ENCODE data around the gene SHISA6. TPM values are rescaled to one million over a fixed set of nuclear protein-coding genes. Genes with fewer than 3 reads are reported as not detected.

The SHISA6 gene
- total RNA-seq, 4 donors from 2014 or later: 0.14 to 4.2 (median 0.32) TPM; not detected in 1

- 62 to 80% methylated on average over 9 to 12 of the region's 12 CpGs for WGBS, 2 donors (ENCODE audit: low coverage in 1 of 2)
- Histone ChIP-seq H3K4me3 (no peak overlapping the region), H3K9me3 (no peaks in the 10 kb centered on the region), H3K36me3 (no peaks in the 10 kb centered on the region), H3K27ac (no peak overlapping the region), H3K27me3 (no peaks in the 10 kb centered on the region), H3K4me1 (no peaks in the 10 kb centered on the region)
- no peak for DNase-seq
- in situ Hi-C loops (cut with MboI; ENCODE audit: low pct_ligation_motif_present in 1 of 4, low pct_unique_long_range_greater_than_20kb in 1 of 4, low sequenced_read_pairs in 3 of 4) (no loop called here), intact Hi-C loops (cut with DNase I; ENCODE audit: low total_unique reads) (no loop called here)
- TF ChIP-seq EP300 (IDR thresholded peaks at IDR 0.05; ENCODE audit: low read depth) (no peak), CTCF (IDR thresholded peaks at IDR 0.05) (no peak), POLR2AphosphoS5 (IDR thresholded peaks at IDR 0.05) (no peak), POLR2A (IDR thresholded peaks at IDR 0.05) (no peak)
Observed at GRCh38 chr17:11486101-11486867, 245.3 kb downstream of the SHISA6 start.

- H3K36me3 ChIP-seq: no peaks in the 10 kb centered on the region
- intact Hi-C loops (cut with DNase I; ENCODE audit: low total_unique reads): no loop called here
- TF ChIP-seq POLR2AphosphoS5 (IDR thresholded peaks at IDR 0.05) (no peak), EP300 (IDR thresholded peaks at IDR 0.05; ENCODE audit: low read depth) (no peak), CTCF (IDR thresholded peaks at IDR 0.05) (no peak), POLR2A (IDR thresholded peaks at IDR 0.05) (no peak)
- H3K4me1 ChIP-seq: no peaks in the 10 kb centered on the region
- H3K27ac ChIP-seq: no peak overlapping the region
- no peak overlapping the region for H3K4me3 ChIP-seq
- 77 to 95% methylated on average over 4 to 9 of the region's 9 CpGs for WGBS, 2 donors (ENCODE audit: low coverage in 1 of 2)
- no peak for DNase-seq
- in situ Hi-C loops (cut with MboI; ENCODE audit: low pct_ligation_motif_present in 1 of 4, low pct_unique_long_range_greater_than_20kb in 1 of 4, low sequenced_read_pairs in 3 of 4): no loop called here
- H3K27me3 ChIP-seq: no peaks in the 10 kb centered on the region
- no peaks in the 10 kb centered on the region for H3K9me3 ChIP-seq
Observed at GRCh38 chr17:11486868-11487310, 245.9 kb downstream of the SHISA6 start.

DNA sequence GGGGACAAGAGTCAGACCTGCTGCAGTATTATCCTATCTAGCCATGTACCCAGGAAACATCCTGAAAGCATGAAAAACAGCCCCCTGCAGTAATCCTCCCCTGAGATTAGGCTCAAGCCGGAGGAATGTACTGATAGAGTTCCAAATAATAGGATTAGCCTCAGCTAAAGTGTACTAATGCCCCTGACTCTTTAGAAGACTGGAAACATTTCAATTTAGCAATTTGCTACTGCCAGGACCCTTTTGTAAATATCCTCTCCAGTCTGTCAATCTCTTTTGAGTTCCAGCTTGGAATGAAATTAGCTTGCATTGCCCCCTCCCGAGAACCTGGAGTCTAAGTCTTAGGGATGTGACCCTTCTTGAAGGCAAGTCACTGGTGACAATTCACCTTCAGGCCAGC, 246.5 kb downstream of the SHISA6 start:
- in situ Hi-C loops (cut with MboI; ENCODE audit: low pct_ligation_motif_present in 1 of 4, low pct_unique_long_range_greater_than_20kb in 1 of 4, low sequenced_read_pairs in 3 of 4) (no loop called here), intact Hi-C loops (cut with DNase I; ENCODE audit: low total_unique reads) (no loop called here)
- H3K27ac ChIP-seq: no peak overlapping the region
- no peak for DNase-seq
- no peaks in the 10 kb centered on the region for H3K9me3 ChIP-seq
- H3K4me3 ChIP-seq: no peak overlapping the region
- 40 to 59% methylated on average over 1 to 2 of the region's 2 CpGs for WGBS, 2 donors (ENCODE audit: low coverage in 1 of 2)
- H3K4me1 ChIP-seq: no peaks in the 10 kb centered on the region
- no peaks in the 10 kb centered on the region for H3K27me3 ChIP-seq
- TF ChIP-seq EP300 (IDR thresholded peaks at IDR 0.05; ENCODE audit: low read depth) (no peak), CTCF (IDR thresholded peaks at IDR 0.05) (no peak), POLR2A (IDR thresholded peaks at IDR 0.05) (no peak), POLR2AphosphoS5 (IDR thresholded peaks at IDR 0.05) (no peak)
- no peaks in the 10 kb centered on the region for H3K36me3 ChIP-seq

DNA sequence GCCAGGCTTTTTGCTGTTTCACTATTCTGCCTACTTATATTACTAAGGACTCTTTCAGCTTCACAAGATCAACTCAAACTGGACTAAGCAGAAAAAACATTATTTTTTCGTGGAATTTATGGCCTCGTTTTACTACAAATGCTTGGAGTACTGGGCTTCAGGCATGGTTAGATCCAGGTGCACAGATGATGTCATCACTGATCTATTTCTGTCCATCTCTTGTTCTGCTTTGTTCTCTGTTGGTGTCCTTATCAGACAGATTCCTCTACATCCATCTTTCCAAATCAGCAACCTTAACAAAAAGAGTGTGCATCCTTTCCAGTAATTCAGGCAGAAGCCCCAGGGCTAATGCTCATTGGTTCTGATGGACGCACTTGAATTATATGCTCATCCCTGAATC, 247.4 kb downstream of the SHISA6 start:
- Histone ChIP-seq H3K27ac (no peak overlapping the region), H3K27me3 (no peaks in the 10 kb centered on the region), H3K9me3 (no peaks in the 10 kb centered on the region), H3K4me3 (no peak overlapping the region), H3K36me3 (no peaks in the 10 kb centered on the region), H3K4me1 (no peaks in the 10 kb centered on the region)
- TF ChIP-seq POLR2AphosphoS5 (IDR thresholded peaks at IDR 0.05) (no peak), CTCF (IDR thresholded peaks at IDR 0.05) (no peak), POLR2A (IDR thresholded peaks at IDR 0.05) (no peak), EP300 (IDR thresholded peaks at IDR 0.05; ENCODE audit: low read depth) (no peak)
- intact Hi-C loops (cut with DNase I; ENCODE audit: low total_unique reads) (no loop called here), in situ Hi-C loops (cut with MboI; ENCODE audit: low pct_ligation_motif_present in 1 of 4, low pct_unique_long_range_greater_than_20kb in 1 of 4, low sequenced_read_pairs in 3 of 4) (no loop called here)
- DNase-seq: no peak
- WGBS, 2 donors (ENCODE audit: low coverage in 1 of 2): 68 to 97% methylated on average over 3 of the region's 3 CpGs

Data from transverse colon (tissue), 4 donors.